H1 (cell line): ENCODE results near the gene ADNP2. TPM values are rescaled to one million over a fixed set of nuclear protein-coding genes. Genes with fewer than 3 reads are reported as not detected.

ENCODE experiments used
- ATF2 ChIP-seq: IDR thresholded peaks from 2 replicates; pipeline ENCODE4 v1.6.1; 2012; ENCODE audit warnings: low read length, inconsistent platforms
- BCL11A ChIP-seq, 2 experiments: IDR thresholded peaks; one replicate each; pipeline ENCODE4 v1.6.1; 2011; ENCODE audit warnings: low read depth in 2 of 2, low read length in 2 of 2, mild to moderate bottlenecking in 2 of 2
- CHD1 ChIP-seq: IDR thresholded peaks from 2 replicates; pipeline ENCODE4 v1.6.1; 2012; ENCODE audit warnings: low read depth, low read length, improper control_type of control experiment
- CTCF ChIP-seq, 3 experiments: IDR thresholded peaks; 1 replicate in 2 of 3; 2 replicates in 1 of 3; pipeline versions ENCODE4 v1.5.1 to v1.6.1; 2011; ENCODE audit warnings: low read length in 3 of 3, mild to moderate bottlenecking in 3 of 3, inconsistent platforms in 2 of 3, low read depth in 1 of 3, moderate library complexity in 1 of 3; ENCODE audit not compliant: insufficient read depth in 1 of 3; ENCODE audit errors: control extremely low read depth in 1 of 3
- EZH2 ChIP-seq: fragments of 200-600 bp; sonication (generic); IDR thresholded peaks from 2 replicates; pipeline ENCODE4 v1.7.1; 2012; ENCODE audit warnings: low read depth, mild to moderate bottlenecking, moderate library complexity, low read length, inconsistent platforms; ENCODE audit not compliant: severe bottlenecking
- GABPA ChIP-seq: IDR thresholded peaks from 2 replicates; pipeline ENCODE4 v1.6.1; 2011; ENCODE audit warnings: mild to moderate bottlenecking, low read length, moderate library complexity, borderline replicate concordance; ENCODE audit not compliant: insufficient read depth
- SP1 ChIP-seq: IDR thresholded peaks from 2 replicates; pipeline ENCODE4 v1.6.1; 2011; ENCODE audit warnings: low read depth, low read length
- SRF ChIP-seq: IDR thresholded peaks from 2 replicates; pipeline ENCODE4 v1.6.1; 2011; ENCODE audit warnings: mild to moderate bottlenecking, low read depth, low read length, moderate library complexity
- polyA plus RNA-seq, 7 experiments: library from polyadenylated mRNA; depleted of rRNA in 3 of 7; stranded (reverse) in 5 of 7; unstranded in 2 of 7; fragments of >200 nt in 5 of 7; fragments of 200-250 nt in 2 of 7; gene quantifications; 1 replicate in 5 of 7; 2 replicates in 1 of 7; 4 replicates in 1 of 7; pipeline versions ENCODE4 v1.2.1 to v1.2.3, GENCODE V29; 2011 to 2013; ENCODE audit warnings: missing spikeins in 2 of 7, mixed read lengths in 2 of 7
- total RNA-seq: library from RNA; stranded (reverse); fragmentation: NEBNext Ultra II Directional; extraction: Animal tissue kit (Norgen Biotek cat#: 25700); gene quantifications from 2 replicates; pipeline ENCODE4 v1.2.1, GENCODE V29; 2021

ADNP2 gene
- total and polyA plus RNA-seq, 2 of the 8 experiments (the other 6 are each of a cell fraction or from before 2014, with no cell fraction given), result 25.1 to 61.6 TPM

- no peak for TF ChIP-seq BCL11A (IDR thresholded peaks at IDR 0.05; ENCODE audit: low read depth in 2 of 2, low read length in 2 of 2)
- TF ChIP-seq SRF, result no peak
- TF ChIP-seq GABPA, result no peak
- TF ChIP-seq EZH2, result no peak
- TF ChIP-seq ATF2, result no peak
- TF ChIP-seq SP1, result no peak
- TF ChIP-seq CHD1, result no peak
- TF ChIP-seq CTCF (IDR thresholded peaks at IDR 0.05; ENCODE audit: control extremely low read depth in 1 of 3, insufficient read depth in 1 of 3, low read depth in 1 of 3, low read length in 3 of 3), result no peak
Measured at GRCh38 chr18:80177128-80177527, 68.1 kb downstream of the ADNP2 start (continued).
